IMR-90 (cell line): ENCODE measurements around the gene CDH2. TPM values are rescaled to one million over a fixed set of nuclear protein-coding genes. Genes with fewer than 3 reads are reported as not detected.
A peak's percentile ranks its signal among the peaks of the same experiment; 100 is the strongest.

Source experiments
- ATAC-seq: fragments of 200-7000 bp; cut with Tn5 transposase; 2 replicates; pipeline ENCODE4 v1.9.1; 2020; ENCODE audit warnings: low read depth, mild to moderate bottlenecking, moderate library complexity
- BruUV-seq: library from RNA; stranded (reverse); fragments of 400-500 nt; replicated peaks from 2 replicates; lab custom pipeline; 2021; lab: Mats Ljungman, UMichigan
- CTCF ChIA-PET: fragments of 300-600 bp; formaldehyde crosslinking; extraction: SDS; loops from one replicate; lab custom pipeline; 2021; ENCODE audit warnings: antibody characterized with exemption; lab: Yijun Ruan, JAX
- POLR2A ChIA-PET: fragments of 300-600 bp; sonication (Branson Sonifier 250); formaldehyde crosslinking; loops from one replicate; lab custom pipeline; 2022; ENCODE audit warnings: antibody characterized with exemption; ENCODE audit not compliant: unreplicated experiment; lab: Charles Lee
- DNase-seq: peaks from one replicate; pipeline ENCODE4 v3.0.0; 2013
- H2AFZ ChIP-seq: replicated peaks from 2 replicates; pipeline ENCODE3; 2013; ENCODE audit warnings: low read length, mild to moderate bottlenecking; ENCODE audit not compliant: poor library complexity
- H2AK5ac ChIP-seq: 2 replicates; pipeline ENCODE4 v1.6.1; 2013; ENCODE audit warnings: low read depth, low read length, inconsistent platforms
- H2AK9ac ChIP-seq: replicated peaks from 2 replicates; pipeline ENCODE3; 2013; ENCODE audit warnings: mild to moderate bottlenecking, low read depth, low read length, moderate library complexity; ENCODE audit not compliant: poor library complexity
- H2BK120ac ChIP-seq: 2 replicates; pipeline ENCODE4 v1.6.1; 2013; ENCODE audit warnings: low read depth, low read length, inconsistent platforms
- H2BK15ac ChIP-seq: 3 replicates; pipeline ENCODE4 v1.6.1; 2013; ENCODE audit warnings: low read depth, low read length, inconsistent platforms
- H2BK20ac ChIP-seq: 2 replicates; pipeline ENCODE4 v1.6.1; 2013; ENCODE audit warnings: low read depth, mild to moderate bottlenecking, inconsistent platforms, low read length, moderate library complexity
- H2BK5ac ChIP-seq: 2 replicates; pipeline ENCODE4 v1.6.1; 2013; ENCODE audit warnings: mild to moderate bottlenecking, low read depth, low read length, inconsistent platforms; ENCODE audit not compliant: poor library complexity, severe bottlenecking
- H3K14ac ChIP-seq: replicated peaks from 2 replicates; pipeline ENCODE4 v1.6.1; 2013; ENCODE audit warnings: low read depth, low read length, inconsistent platforms
- H3K18ac ChIP-seq: 2 replicates; pipeline ENCODE4 v1.6.1; 2013; ENCODE audit warnings: low read depth, low read length, control low read depth
- H3K23ac ChIP-seq: 2 replicates; pipeline ENCODE4 v1.6.1; 2013; ENCODE audit warnings: low read depth, low read length, inconsistent platforms
- H3K27ac ChIP-seq: 2 replicates; pipeline ENCODE4 v1.5.1; 2013; ENCODE audit warnings: mild to moderate bottlenecking, control low read depth, low read length; ENCODE audit not compliant: insufficient read depth
- H3K27me3 ChIP-seq: 2 replicates; pipeline ENCODE4 v1.6.1; 2013; ENCODE audit warnings: low read length; ENCODE audit not compliant: control insufficient read depth, insufficient read depth
- H3K36me3 ChIP-seq: 2 replicates; pipeline ENCODE4 v1.6.1; 2013; ENCODE audit warnings: low read length, mixed read lengths; ENCODE audit not compliant: control insufficient read depth, insufficient read depth
- H3K4ac ChIP-seq: 2 replicates; pipeline ENCODE4 v1.6.1; 2013; ENCODE audit warnings: low read depth, low read length, inconsistent platforms
- H3K4me1 ChIP-seq: 2 replicates; pipeline ENCODE4 v1.6.1; 2013; ENCODE audit warnings: low read length, mixed read lengths; ENCODE audit not compliant: control insufficient read depth, insufficient read depth
- H3K4me2 ChIP-seq: 2 replicates; pipeline ENCODE4 v1.6.1; 2013; ENCODE audit warnings: low read depth, mild to moderate bottlenecking, control low read depth, low read length, moderate library complexity
- H3K4me3 ChIP-seq: 2 replicates; pipeline ENCODE4 v1.5.1; 2013; ENCODE audit warnings: low read depth, mild to moderate bottlenecking, control low read depth, low read length, moderate library complexity; ENCODE audit not compliant: insufficient read depth
- H3K56ac ChIP-seq: 2 replicates; pipeline ENCODE4 v1.6.1; 2013; ENCODE audit warnings: low read length, inconsistent platforms; ENCODE audit not compliant: insufficient read depth; ENCODE audit errors: extremely low read depth
- H3K79me1 ChIP-seq, 2 experiments: 2 replicates each; pipeline ENCODE4 v1.6.1; 2013; ENCODE audit warnings: low read length in 2 of 2, inconsistent platforms in 1 of 2, low read depth in 1 of 2
- H3K9ac ChIP-seq: 2 replicates; pipeline ENCODE4 v1.6.1; 2013; ENCODE audit warnings: low read depth, low read length, control low read depth
- H3K9me1 ChIP-seq: 2 replicates; pipeline ENCODE4 v1.6.1; 2013; ENCODE audit warnings: low read length, inconsistent platforms; ENCODE audit not compliant: insufficient read depth
- H3K9me3 ChIP-seq: 2 replicates; pipeline ENCODE4 v1.6.1; 2013; ENCODE audit warnings: low read length; ENCODE audit not compliant: control insufficient read depth, insufficient read depth
- H4K20me1 ChIP-seq: 2 replicates; pipeline ENCODE4 v1.6.1; 2013; ENCODE audit warnings: low read length, inconsistent platforms; ENCODE audit not compliant: insufficient read depth
- H4K5ac ChIP-seq: 2 replicates; pipeline ENCODE4 v1.6.1; 2013; ENCODE audit warnings: mild to moderate bottlenecking, low read depth, low read length, control low read depth
- H4K8ac ChIP-seq, 2 experiments: 2 replicates each; pipeline ENCODE4 v1.6.1; 2013; ENCODE audit warnings: low read depth in 2 of 2, low read length in 2 of 2, control low read depth in 1 of 2, inconsistent platforms in 1 of 2
- H4K91ac ChIP-seq: 2 replicates; pipeline ENCODE4 v1.6.1; 2013; ENCODE audit warnings: low read depth, low read length, inconsistent platforms; ENCODE audit not compliant: insufficient read depth
- BHLHE40 ChIP-seq: fragments of 150-350 bp; IDR thresholded peaks from 2 replicates; pipeline ENCODE4 v1.6.1; 2016; ENCODE audit warnings: mild to moderate bottlenecking, low read depth, low read length
- CEBPB ChIP-seq: IDR thresholded peaks from 2 replicates; pipeline ENCODE4 v1.6.1; 2012; ENCODE audit warnings: low read depth, low read length, improper control_type of control experiment
- CHD1 ChIP-seq: IDR thresholded peaks from 2 replicates; pipeline ENCODE4 v1.6.1; 2012; ENCODE audit warnings: low read depth, low read length, improper control_type of control experiment
- CTCF ChIP-seq: conservative IDR thresholded peaks from 2 replicates; pipeline ENCODE4 v1.5.1; 2012; ENCODE audit warnings: mild to moderate bottlenecking, low read depth, low read length, improper control_type of control experiment
- ELK1 ChIP-seq: fragments of 150-350 bp; IDR thresholded peaks from 2 replicates; pipeline ENCODE4 v1.6.1; 2016; ENCODE audit warnings: low read depth, mild to moderate bottlenecking, low read length, moderate library complexity, borderline replicate concordance
- FOS ChIP-seq: fragments of 150-350 bp; IDR thresholded peaks from 2 replicates; pipeline ENCODE4 v1.6.1; 2016; ENCODE audit warnings: low read depth, low read length
- MAFK ChIP-seq: IDR thresholded peaks from 2 replicates; pipeline ENCODE4 v1.6.1; 2012; ENCODE audit warnings: low read depth, low read length, improper control_type of control experiment
- MXI1 ChIP-seq: IDR thresholded peaks from 2 replicates; pipeline ENCODE4 v1.6.1; 2012; ENCODE audit warnings: low read depth, mild to moderate bottlenecking, low read length, moderate library complexity, borderline replicate concordance
- NFE2L2 ChIP-seq: fragments of 150-350 bp; IDR thresholded peaks from 2 replicates; pipeline ENCODE4 v1.6.1; 2016; ENCODE audit warnings: low read depth, mild to moderate bottlenecking, low read length
- POLR2A ChIP-seq: IDR thresholded peaks from 2 replicates; pipeline ENCODE4 v1.6.1; 2012; ENCODE audit warnings: mild to moderate bottlenecking, low read depth, low read length
- RCOR1 ChIP-seq: IDR thresholded peaks from 2 replicates; pipeline ENCODE4 v1.6.1; 2012; ENCODE audit warnings: mild to moderate bottlenecking, low read length, improper control_type of control experiment; ENCODE audit not compliant: insufficient replicate concordance
- RFX5 ChIP-seq: IDR thresholded peaks from 2 replicates; pipeline ENCODE4 v1.8.0; 2012; ENCODE audit warnings: low read depth, mild to moderate bottlenecking, low read length, moderate library complexity
- SMC3 ChIP-seq: fragments of 150-350 bp; IDR thresholded peaks from 2 replicates; pipeline ENCODE4 v1.6.1; 2016; ENCODE audit warnings: low read depth, mild to moderate bottlenecking, antibody characterized with exemption, low read length, moderate library complexity
- USF2 ChIP-seq: fragments of 150-350 bp; IDR thresholded peaks from 2 replicates; pipeline ENCODE4 v1.6.1; 2017; ENCODE audit warnings: mild to moderate bottlenecking, antibody characterized with exemption, low read length, low read depth
- whole genome bisulfite sequencing, 2 experiments: methylation state at CpG; one replicate each; pipeline versions ENCODE4 v1.1.5 to v1.1.7; 2013; ENCODE audit warnings: missing lambda C conversion rate in 2 of 2; ENCODE audit not compliant: insufficient read length in 1 of 2; ENCODE audit errors: extremely low coverage in 2 of 2; 5-methylcytosine and 5-hydroxymethylcytosine counted together
- dilution Hi-C: fragments of 300-500 bp; cut with HindIII; formaldehyde crosslinking; loops from one replicate; pipeline ENCODE4 v1.14.3; 2018; ENCODE audit warnings: low sequenced_read_pairs; ENCODE audit not compliant: unreplicated experiment
- in situ Hi-C: fragments of 300-500 bp; cut with MboI; formaldehyde crosslinking; loops from 3 replicates; pipeline ENCODE4 v1.14.3; 2019; ENCODE audit warnings: low sequenced_read_pairs, inconsistent platforms, mixed read lengths
- intact Hi-C: fragments of 100-400 bp; cut with micrococcal nuclease; formaldehyde crosslinking; loops from 2 replicates; pipeline ENCODE4 v1.10.0; 2022
- polyA plus RNA-seq, 3 experiments: library from polyadenylated mRNA; depleted of rRNA; stranded (reverse); fragments of >200 nt; gene quantifications; 2 replicates each; pipeline ENCODE4 v1.2.3, GENCODE V29; 2012; ENCODE audit warnings: low replicate concordance in 1 of 3
- total RNA-seq: library from RNA; depleted of rRNA; stranded (reverse); fragments of >200 nt; gene quantifications from 2 replicates; pipeline ENCODE4 v1.2.3, GENCODE V29; 2012

CDH2 gene
- total and polyA plus RNA-seq, 2 of the 4 experiments (the other 2 are of a cell fraction) = 55.6 to 111 TPM

- peaks cover 14% of the 10 kb centered on the region for H3K9me1 ChIP-seq
- in situ Hi-C loops (no loop called here), intact Hi-C loops (loop anchor here (2.0 to 5.0 kb wide), 3 partner anchors 46 to 101 kb away; partner anchors contain the start of gene CDH2), dilution Hi-C loops (no loop called here)
- no peak overlapping the region for H2AFZ ChIP-seq
- peak overlapping the region; percentile 58 for H4K91ac ChIP-seq
- H3K79me1 ChIP-seq = peaks cover 20 to 47% of the 10 kb centered on the region in 2 experiments
- H3K14ac ChIP-seq = peak overlapping the region; percentile 29; the same call in 1 of the 2 replicates
- peak overlapping the region in 1 of 2 experiments; percentile 61; a peak in 1 of 4 replicates for H4K8ac ChIP-seq
- H3K4me1 ChIP-seq = peaks cover 17% of the 10 kb centered on the region
- H3K36me3 ChIP-seq = no peaks in the 10 kb centered on the region
- H2BK20ac ChIP-seq = peak overlapping the region; percentile 79; the same call in 1 of the 2 replicates
- H3K18ac ChIP-seq = peak overlapping the region; percentile 75; the same call in 1 of the 2 replicates
- peak overlapping the region; percentile 66 for H2BK5ac ChIP-seq
- no peak overlapping the region; the same call in 1 of the 2 replicates for H3K9ac ChIP-seq
- H2BK15ac ChIP-seq = no peak overlapping the region; the same call in 2 of the 3 replicates
- DNase-seq = peak; percentile 28
- H3K4me2 ChIP-seq = peak overlapping the region; percentile 80; the same call in 1 of the 2 replicates
- no peak overlapping the region for H2AK9ac ChIP-seq
- ChIA-PET POLR2A (no interaction called here), CTCF (no interaction called here)
- H3K9me3 ChIP-seq = no peaks in the 10 kb centered on the region
- peak overlapping the region; percentile 65; the same call in 1 of the 2 replicates for H3K23ac ChIP-seq
- no peak overlapping the region for H3K4me3 ChIP-seq
- no peaks in the 10 kb centered on the region for H3K27me3 ChIP-seq
- H4K5ac ChIP-seq = no peak overlapping the region
- H2AK5ac ChIP-seq = no peak overlapping the region
- ATAC-seq = 0 out of 2 replicates have a peak, but pooled peaks have one; percentile 3
- H2BK120ac ChIP-seq = peak overlapping the region; percentile 87
- H4K20me1 ChIP-seq = no peaks in the 10 kb centered on the region
- peak overlapping the region; percentile 62; the same call in 1 of the 2 replicates for H3K4ac ChIP-seq
- WGBS, 2 experiments = no CpG with 5 or more reads among the region's 3 CpGs
- H3K56ac ChIP-seq = peak overlapping the region; percentile 60; the same call in 1 of the 2 replicates
- H3K27ac ChIP-seq = no peak overlapping the region
- no TSS peak for BruUV-seq
- TF ChIP-seq CHD1 = no peak
- no peak for TF ChIP-seq NFE2L2
- no peak for TF ChIP-seq ELK1
- no peak for TF ChIP-seq CEBPB
- no peak for TF ChIP-seq RCOR1
- TF ChIP-seq MAFK = no peak
- TF ChIP-seq MXI1 = no peak
- TF ChIP-seq CTCF = no peak
- TF ChIP-seq SMC3 = no peak
- no peak for TF ChIP-seq FOS
- TF ChIP-seq USF2 = no peak
- TF ChIP-seq BHLHE40 = no peak
- no peak for TF ChIP-seq RFX5
- no peak for TF ChIP-seq POLR2A
Observed at GRCh38 chr18:28113271-28114029, 63.5 kb downstream of the CDH2 start.
